Measurements from ENCODE around the gene OR8H2. TPM values are rescaled to one million over a fixed set of nuclear protein-coding genes. Genes with fewer than 3 reads are reported as not detected.
"Not testable (repeated sequence)": the region's sequence is repeated elsewhere in the genome, so short reads cannot be mapped to it uniquely, and the experiment has no call there.

Gene OR8H2
- total and polyA plus RNA-seq, 10 of the 15 experiments (the other 5 are each of a cell fraction or from before 2014, with no cell fraction given) = not detected

DNA sequence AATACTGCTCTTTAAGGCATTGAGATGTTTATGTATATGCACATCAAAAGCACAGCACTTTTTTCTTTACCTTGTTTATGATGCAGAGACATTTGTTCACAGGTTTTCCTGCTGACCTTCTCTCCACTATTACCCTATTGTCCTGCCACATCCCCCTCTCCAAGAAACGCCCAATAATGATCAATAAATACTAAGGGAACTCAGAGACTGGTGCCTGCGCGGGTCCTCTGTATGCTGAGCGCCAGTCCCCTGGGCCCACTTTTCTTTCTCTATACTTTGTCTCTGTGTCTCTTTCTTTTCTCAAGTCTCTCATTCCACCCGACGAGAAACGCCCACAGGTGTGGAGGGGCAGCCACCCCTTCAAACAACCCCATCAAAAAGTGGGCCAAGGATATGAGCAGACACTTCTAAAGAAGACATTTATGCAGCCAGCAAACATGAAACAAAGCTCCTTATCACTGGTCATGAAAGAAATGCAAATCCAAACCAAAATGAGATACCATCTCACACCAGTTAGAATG, 45.2 kb upstream of the OR8H2 start:
- H3K4me1 ChIP-seq (ENCODE audit: control insufficient read depth, insufficient read depth, low read length); H3K27ac ChIP-seq (ENCODE audit: control insufficient read depth, insufficient read depth); H2AFZ ChIP-seq (ENCODE audit: control insufficient read depth, low read depth, low read length); H3K9ac ChIP-seq (ENCODE audit: control insufficient read depth, insufficient read depth, low read length); ATAC-seq; in situ Hi-C loops (cut with MboI); POLR2A ChIA-PET; H4K20me1 ChIP-seq (ENCODE audit: control insufficient read depth, insufficient read depth); H3K27me3 ChIP-seq (replicated peaks in 1 of 2; ENCODE audit: control insufficient read depth in 2 of 2, insufficient read depth in 2 of 2, low read length in 1 of 2); RAD21 ChIA-PET (ENCODE audit: unreplicated experiment); DNase-seq (ENCODE audit: low read depth, low spot score); H3K4me3 ChIP-seq; intact Hi-C loops (cut with micrococcal nuclease; ENCODE audit: unreplicated experiment); H3K9me3 ChIP-seq (replicated peaks; ENCODE audit: control insufficient read depth, insufficient read depth, low read length); BruUV-seq (replicated peaks); CTCF ChIA-PET; FAIRE-seq; H3K79me2 ChIP-seq (ENCODE audit: control insufficient read depth, insufficient read depth, low read length); H3K4me2 ChIP-seq (ENCODE audit: control insufficient read depth, insufficient read depth); SMC1A ChIA-PET (ENCODE audit: uncharacterized antibody, unreplicated experiment); H3K36me3 ChIP-seq (ENCODE audit: control insufficient read depth in 2 of 2, insufficient read depth in 2 of 2, low read length in 1 of 2): not testable (repeated sequence)
- 53% methylated on average over 7 of the region's 7 CpGs for WGBS (ENCODE audit: insufficient coverage, insufficient replicate concordance, low lambda C conversion rate, missing lambda C conversion rate)

DNA sequence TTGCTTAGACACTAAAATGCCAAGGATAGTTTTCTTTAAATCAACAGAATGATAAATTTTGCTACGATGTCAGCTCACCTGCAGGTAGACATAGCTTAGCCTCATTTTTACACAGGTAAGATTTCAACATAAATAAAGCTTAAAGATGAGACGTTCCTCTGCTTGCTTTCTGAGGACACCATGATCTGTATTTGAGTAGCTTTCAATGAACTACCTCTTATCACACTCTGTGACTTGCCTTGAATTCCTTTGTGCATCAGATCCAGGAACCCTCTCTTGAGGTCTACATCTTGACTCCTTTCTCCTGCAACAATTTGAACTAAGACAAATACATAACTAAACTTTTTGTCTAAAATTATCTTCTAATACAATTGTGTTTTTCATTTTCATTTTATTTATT, 36.5 kb upstream of the OR8H2 start:
- no peak overlapping the region for H2AFZ ChIP-seq (ENCODE audit: control insufficient read depth, low read depth, low read length)
- ATAC-seq (no peak), FAIRE-seq (no peak), DNase-seq (ENCODE audit: low read depth, low spot score) (no peak)
- no peak overlapping the region for H3K27ac ChIP-seq (ENCODE audit: control insufficient read depth, insufficient read depth)
- no peaks in the 10 kb centered on the region for H4K20me1 ChIP-seq (ENCODE audit: control insufficient read depth, insufficient read depth)
- no peak for TF ChIP-seq SUPT20H (IDR thresholded peaks at IDR 0.05; ENCODE audit: borderline replicate concordance, control insufficient read depth, low read depth, low read length)
- TF ChIP-seq TCF12 (IDR thresholded peaks at IDR 0.05; ENCODE audit: low read depth, low read length) = no peak
- TF ChIP-seq, protein P1, sequence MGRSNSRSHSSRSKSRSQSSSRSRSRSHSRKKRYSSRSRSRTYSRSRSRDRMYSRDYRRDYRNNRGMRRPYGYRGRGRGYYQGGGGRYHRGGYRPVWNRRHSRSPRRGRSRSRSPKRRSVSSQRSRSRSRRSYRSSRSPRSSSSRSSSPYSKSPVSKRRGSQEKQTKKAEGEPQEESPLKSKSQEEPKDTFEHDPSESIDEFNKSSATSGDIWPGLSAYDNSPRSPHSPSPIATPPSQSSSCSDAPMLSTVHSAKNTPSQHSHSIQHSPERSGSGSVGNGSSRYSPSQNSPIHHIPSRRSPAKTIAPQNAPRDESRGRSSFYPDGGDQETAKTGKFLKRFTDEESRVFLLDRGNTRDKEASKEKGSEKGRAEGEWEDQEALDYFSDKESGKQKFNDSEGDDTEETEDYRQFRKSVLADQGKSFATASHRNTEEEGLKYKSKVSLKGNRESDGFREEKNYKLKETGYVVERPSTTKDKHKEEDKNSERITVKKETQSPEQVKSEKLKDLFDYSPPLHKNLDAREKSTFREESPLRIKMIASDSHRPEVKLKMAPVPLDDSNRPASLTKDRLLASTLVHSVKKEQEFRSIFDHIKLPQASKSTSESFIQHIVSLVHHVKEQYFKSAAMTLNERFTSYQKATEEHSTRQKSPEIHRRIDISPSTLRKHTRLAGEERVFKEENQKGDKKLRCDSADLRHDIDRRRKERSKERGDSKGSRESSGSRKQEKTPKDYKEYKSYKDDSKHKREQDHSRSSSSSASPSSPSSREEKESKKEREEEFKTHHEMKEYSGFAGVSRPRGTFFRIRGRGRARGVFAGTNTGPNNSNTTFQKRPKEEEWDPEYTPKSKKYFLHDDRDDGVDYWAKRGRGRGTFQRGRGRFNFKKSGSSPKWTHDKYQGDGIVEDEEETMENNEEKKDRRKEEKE (IDR thresholded peaks at IDR 0.05) = no peak
- no peak for TF ChIP-seq BMI1 (IDR thresholded peaks at IDR 0.05; ENCODE audit: borderline replicate concordance)
- no peak for TF ChIP-seq GATAD2B (conservative IDR thresholded peaks at IDR 0.05; ENCODE audit: low read depth)
- no peak for TF ChIP-seq PAX8 (IDR thresholded peaks at IDR 0.05)
- TF ChIP-seq, protein P2, sequence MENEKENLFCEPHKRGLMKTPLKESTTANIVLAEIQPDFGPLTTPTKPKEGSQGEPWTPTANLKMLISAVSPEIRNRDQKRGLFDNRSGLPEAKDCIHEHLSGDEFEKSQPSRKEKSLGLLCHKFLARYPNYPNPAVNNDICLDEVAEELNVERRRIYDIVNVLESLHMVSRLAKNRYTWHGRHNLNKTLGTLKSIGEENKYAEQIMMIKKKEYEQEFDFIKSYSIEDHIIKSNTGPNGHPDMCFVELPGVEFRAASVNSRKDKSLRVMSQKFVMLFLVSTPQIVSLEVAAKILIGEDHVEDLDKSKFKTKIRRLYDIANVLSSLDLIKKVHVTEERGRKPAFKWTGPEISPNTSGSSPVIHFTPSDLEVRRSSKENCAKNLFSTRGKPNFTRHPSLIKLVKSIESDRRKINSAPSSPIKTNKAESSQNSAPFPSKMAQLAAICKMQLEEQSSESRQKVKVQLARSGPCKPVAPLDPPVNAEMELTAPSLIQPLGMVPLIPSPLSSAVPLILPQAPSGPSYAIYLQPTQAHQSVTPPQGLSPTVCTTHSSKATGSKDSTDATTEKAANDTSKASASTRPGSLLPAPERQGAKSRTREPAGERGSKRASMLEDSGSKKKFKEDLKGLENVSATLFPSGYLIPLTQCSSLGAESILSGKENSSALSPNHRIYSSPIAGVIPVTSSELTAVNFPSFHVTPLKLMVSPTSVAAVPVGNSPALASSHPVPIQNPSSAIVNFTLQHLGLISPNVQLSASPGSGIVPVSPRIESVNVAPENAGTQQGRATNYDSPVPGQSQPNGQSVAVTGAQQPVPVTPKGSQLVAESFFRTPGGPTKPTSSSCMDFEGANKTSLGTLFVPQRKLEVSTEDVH (IDR thresholded peaks at IDR 0.05; ENCODE audit: low read depth, partially characterized antibody) = no peak
- TF ChIP-seq FOS (IDR thresholded peaks at IDR 0.05; ENCODE audit: borderline replicate concordance, extremely low read depth, insufficient read length) = no peak
- TF ChIP-seq RAD51 (IDR thresholded peaks at IDR 0.05) = no peak
- no peak for TF ChIP-seq POLR2A (IDR thresholded peaks at IDR 0.05; ENCODE audit: low read depth, low read length)
- TF ChIP-seq ASH2L (IDR thresholded peaks at IDR 0.05; ENCODE audit: borderline replicate concordance, low read depth) = no peak
- TF ChIP-seq DPF2 (IDR thresholded peaks at IDR 0.05) = no peak
- TF ChIP-seq FOXM1 (IDR thresholded peaks at IDR 0.05; ENCODE audit: low read depth, low read length) = no peak
- no peak for TF ChIP-seq CREM (IDR thresholded peaks at IDR 0.05; ENCODE audit: low read depth)
- H3K9me3 ChIP-seq (replicated peaks; ENCODE audit: control insufficient read depth, insufficient read depth, low read length) = no peaks in the 10 kb centered on the region
- no TSS peak for BruUV-seq (replicated peaks)
- ChIA-PET CTCF (interaction anchor here (1.0 kb wide), 1 partner anchor 34 kb away, joined by 3 read pairs; no protein-coding TSS in a partner anchor), SMC1A (ENCODE audit: uncharacterized antibody, unreplicated experiment) (no interaction called here), POLR2A (no interaction called here), RAD21 (ENCODE audit: unreplicated experiment) (no interaction called here)
- H3K79me2 ChIP-seq (ENCODE audit: control insufficient read depth, insufficient read depth, low read length) = no peaks in the 10 kb centered on the region
- H3K9ac ChIP-seq (ENCODE audit: control insufficient read depth, insufficient read depth, low read length) = no peak overlapping the region
- 14% methylated on average over 2 of the region's 2 CpGs for WGBS (ENCODE audit: insufficient coverage, insufficient replicate concordance, low lambda C conversion rate, missing lambda C conversion rate)
- intact Hi-C loops (cut with micrococcal nuclease; ENCODE audit: unreplicated experiment) (no loop called here), in situ Hi-C loops (cut with MboI) (no loop called here)
- H3K27me3 ChIP-seq (replicated peaks in 1 of 2; ENCODE audit: control insufficient read depth in 2 of 2, insufficient read depth in 2 of 2, low read length in 1 of 2) = no peaks in the 10 kb centered on the region
- no peak overlapping the region for H3K4me3 ChIP-seq
- H3K4me2 ChIP-seq (ENCODE audit: control insufficient read depth, insufficient read depth) = no peak overlapping the region
- no peaks in the 10 kb centered on the region for H3K36me3 ChIP-seq (ENCODE audit: control insufficient read depth in 2 of 2, insufficient read depth in 2 of 2, low read length in 1 of 2)
- H3K4me1 ChIP-seq (ENCODE audit: control insufficient read depth, insufficient read depth, low read length) = no peaks in the 10 kb centered on the region
